ENCODE measurements around the gene MGAT4A. TPM values are rescaled to one million over a fixed set of nuclear protein-coding genes. Genes with fewer than 3 reads are reported as not detected.

The MGAT4A gene
- total and polyA plus RNA-seq, 9 of the 15 experiments (the other 6 are each of a cell fraction or from before 2014, with no cell fraction given): 0.03 to 0.53 (median 0.18) TPM; not detected in 2

GRCh38 chr2:98649992-98650375 is 80.9 kb downstream of the MGAT4A start:
- ChIA-PET POLR2A (no interaction called here), CTCF (ENCODE audit: low intra/inter-chr PET ratio) (interaction anchor here (0.6 to 1.6 kb wide), 3 partner anchors 187 to 415 kb away, joined by 3 to 27 read pairs (median 3); no protein-coding TSS in a partner anchor)
- DNase-seq (ENCODE audit: extremely low read depth in 1 of 4, low spot score in 3 of 4) (no peak), ATAC-seq (no peak), FAIRE-seq (no peak)
- Histone ChIP-seq H3K27ac (ENCODE audit: extremely low read depth, low read depth, low read length) (no peak overlapping the region), H3K27me3 (ENCODE audit: control insufficient read depth in 2 of 2, insufficient read depth in 2 of 2, low read length in 2 of 2) (no peaks in the 10 kb centered on the region; a peak in 2 of 5 replicates), H3K79me2 (ENCODE audit: control insufficient read depth, insufficient read depth, low read length) (no peaks in the 10 kb centered on the region), H3K4me1 (replicated peaks in 1 of 2; ENCODE audit: control insufficient read depth in 2 of 2, insufficient read depth in 2 of 2, low read length in 2 of 2) (no peaks in the 10 kb centered on the region), H4K20me1 (replicated peaks; ENCODE audit: control insufficient read depth, insufficient read depth, low read length) (no peaks in the 10 kb centered on the region), H3K36me3 (ENCODE audit: control insufficient read depth, insufficient read depth, low read length) (no peaks in the 10 kb centered on the region), H2AFZ (ENCODE audit: low read depth, low read length) (no peak overlapping the region), H3K9me3 (replicated peaks; ENCODE audit: control insufficient read depth, insufficient read depth, low read depth, low read length) (no peaks in the 10 kb centered on the region), H3K4me2 (ENCODE audit: insufficient read depth, low read length) (no peak overlapping the region), H3K4me3 (no peak overlapping the region), H3K9ac (ENCODE audit: insufficient read depth in 1 of 2, low read depth in 2 of 2, low read length in 2 of 2) (no peak overlapping the region), H3K9me1 (ENCODE audit: control insufficient read depth, insufficient read depth, low read length) (no peaks in the 10 kb centered on the region)
- no TSS peak for BruUV-seq (replicated peaks)
- TF ChIP-seq BCL6 (CRISPR knock-in tag; IDR thresholded peaks at IDR 0.05) (no peak), FIP1L1 (IDR thresholded peaks at IDR 0.05; ENCODE audit: low read depth, low read length, poor library complexity, severe bottlenecking) (no peak), MBD2 (IDR thresholded peaks at IDR 0.05; ENCODE audit: borderline replicate concordance, low read depth) (no peak), FOSL1 (tag; conservative IDR thresholded peaks at IDR 0.05) (no peak), ZC3H11A (IDR thresholded peaks at IDR 0.05; ENCODE audit: low read depth, low read length) (no peak)
- TF ChIP-seq, protein P1, sequence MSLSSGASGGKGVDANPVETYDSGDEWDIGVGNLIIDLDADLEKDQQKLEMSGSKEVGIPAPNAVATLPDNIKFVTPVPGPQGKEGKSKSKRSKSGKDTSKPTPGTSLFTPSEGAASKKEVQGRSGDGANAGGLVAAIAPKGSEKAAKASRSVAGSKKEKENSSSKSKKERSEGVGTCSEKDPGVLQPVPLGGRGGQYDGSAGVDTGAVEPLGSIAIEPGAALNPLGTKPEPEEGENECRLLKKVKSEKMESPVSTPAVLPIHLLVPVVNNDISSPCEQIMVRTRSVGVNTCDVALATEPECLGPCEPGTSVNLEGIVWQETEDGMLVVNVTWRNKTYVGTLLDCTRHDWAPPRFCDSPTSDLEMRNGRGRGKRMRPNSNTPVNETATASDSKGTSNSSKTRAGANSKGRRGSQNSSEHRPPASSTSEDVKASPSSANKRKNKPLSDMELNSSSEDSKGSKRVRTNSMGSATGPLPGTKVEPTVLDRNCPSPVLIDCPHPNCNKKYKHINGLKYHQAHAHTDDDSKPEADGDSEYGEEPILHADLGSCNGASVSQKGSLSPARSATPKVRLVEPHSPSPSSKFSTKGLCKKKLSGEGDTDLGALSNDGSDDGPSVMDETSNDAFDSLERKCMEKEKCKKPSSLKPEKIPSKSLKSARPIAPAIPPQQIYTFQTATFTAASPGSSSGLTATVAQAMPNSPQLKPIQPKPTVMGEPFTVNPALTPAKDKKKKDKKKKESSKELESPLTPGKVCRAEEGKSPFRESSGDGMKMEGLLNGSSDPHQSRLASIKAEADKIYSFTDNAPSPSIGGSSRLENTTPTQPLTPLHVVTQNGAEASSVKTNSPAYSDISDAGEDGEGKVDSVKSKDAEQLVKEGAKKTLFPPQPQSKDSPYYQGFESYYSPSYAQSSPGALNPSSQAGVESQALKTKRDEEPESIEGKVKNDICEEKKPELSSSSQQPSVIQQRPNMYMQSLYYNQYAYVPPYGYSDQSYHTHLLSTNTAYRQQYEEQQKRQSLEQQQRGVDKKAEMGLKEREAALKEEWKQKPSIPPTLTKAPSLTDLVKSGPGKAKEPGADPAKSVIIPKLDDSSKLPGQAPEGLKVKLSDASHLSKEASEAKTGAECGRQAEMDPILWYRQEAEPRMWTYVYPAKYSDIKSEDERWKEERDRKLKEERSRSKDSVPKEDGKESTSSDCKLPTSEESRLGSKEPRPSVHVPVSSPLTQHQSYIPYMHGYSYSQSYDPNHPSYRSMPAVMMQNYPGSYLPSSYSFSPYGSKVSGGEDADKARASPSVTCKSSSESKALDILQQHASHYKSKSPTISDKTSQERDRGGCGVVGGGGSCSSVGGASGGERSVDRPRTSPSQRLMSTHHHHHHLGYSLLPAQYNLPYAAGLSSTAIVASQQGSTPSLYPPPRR (CRISPR knock-in tag; IDR thresholded peaks at IDR 0.05; ENCODE audit: borderline replicate concordance): no peak
- TF ChIP-seq, protein P2, sequence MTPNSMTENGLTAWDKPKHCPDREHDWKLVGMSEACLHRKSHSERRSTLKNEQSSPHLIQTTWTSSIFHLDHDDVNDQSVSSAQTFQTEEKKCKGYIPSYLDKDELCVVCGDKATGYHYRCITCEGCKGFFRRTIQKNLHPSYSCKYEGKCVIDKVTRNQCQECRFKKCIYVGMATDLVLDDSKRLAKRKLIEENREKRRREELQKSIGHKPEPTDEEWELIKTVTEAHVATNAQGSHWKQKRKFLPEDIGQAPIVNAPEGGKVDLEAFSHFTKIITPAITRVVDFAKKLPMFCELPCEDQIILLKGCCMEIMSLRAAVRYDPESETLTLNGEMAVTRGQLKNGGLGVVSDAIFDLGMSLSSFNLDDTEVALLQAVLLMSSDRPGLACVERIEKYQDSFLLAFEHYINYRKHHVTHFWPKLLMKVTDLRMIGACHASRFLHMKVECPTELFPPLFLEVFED (CRISPR knock-in tag; conservative IDR thresholded peaks at IDR 0.05): no peak
- TF ChIP-seq, protein P3, sequence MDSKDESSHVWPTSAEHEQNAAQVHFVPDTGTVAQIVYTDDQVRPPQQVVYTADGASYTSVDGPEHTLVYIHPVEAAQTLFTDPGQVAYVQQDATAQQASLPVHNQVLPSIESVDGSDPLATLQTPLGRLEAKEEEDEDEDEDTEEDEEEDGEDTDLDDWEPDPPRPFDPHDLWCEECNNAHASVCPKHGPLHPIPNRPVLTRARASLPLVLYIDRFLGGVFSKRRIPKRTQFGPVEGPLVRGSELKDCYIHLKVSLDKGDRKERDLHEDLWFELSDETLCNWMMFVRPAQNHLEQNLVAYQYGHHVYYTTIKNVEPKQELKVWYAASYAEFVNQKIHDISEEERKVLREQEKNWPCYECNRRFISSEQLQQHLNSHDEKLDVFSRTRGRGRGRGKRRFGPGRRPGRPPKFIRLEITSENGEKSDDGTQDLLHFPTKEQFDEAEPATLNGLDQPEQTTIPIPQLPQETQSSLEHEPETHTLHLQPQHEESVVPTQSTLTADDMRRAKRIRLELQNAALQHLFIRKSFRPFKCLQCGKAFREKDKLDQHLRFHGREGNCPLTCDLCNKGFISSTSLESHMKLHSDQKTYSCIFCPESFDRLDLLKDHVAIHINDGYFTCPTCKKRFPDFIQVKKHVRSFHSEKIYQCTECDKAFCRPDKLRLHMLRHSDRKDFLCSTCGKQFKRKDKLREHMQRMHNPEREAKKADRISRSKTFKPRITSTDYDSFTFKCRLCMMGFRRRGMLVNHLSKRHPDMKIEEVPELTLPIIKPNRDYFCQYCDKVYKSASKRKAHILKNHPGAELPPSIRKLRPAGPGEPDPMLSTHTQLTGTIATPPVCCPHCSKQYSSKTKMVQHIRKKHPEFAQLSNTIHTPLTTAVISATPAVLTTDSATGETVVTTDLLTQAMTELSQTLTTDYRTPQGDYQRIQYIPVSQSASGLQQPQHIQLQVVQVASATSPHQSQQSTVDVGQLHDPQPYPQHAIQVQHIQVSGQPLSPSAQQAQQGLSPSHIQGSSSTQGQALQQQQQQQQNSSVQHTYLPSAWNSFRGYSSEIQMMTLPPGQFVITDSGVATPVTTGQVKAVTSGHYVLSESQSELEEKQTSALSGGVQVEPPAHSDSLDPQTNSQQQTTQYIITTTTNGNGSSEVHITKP (IDR thresholded peaks at IDR 0.05; ENCODE audit: partially characterized antibody): no peak
- WGBS (ENCODE audit: insufficient coverage, low coverage, missing lambda C conversion rate): 0% methylated on average over 1 of the region's 1 CpG
- in situ Hi-C loops (cut with MboI) (loop anchor here (5.0 kb wide), 1 partner anchor 177 kb away; no protein-coding TSS in a partner anchor), intact Hi-C loops (cut with micrococcal nuclease) (loop anchor here (1.0 to 2.0 kb wide), 2 partner anchors 187 to 417 kb away; no protein-coding TSS in a partner anchor)

Measured in K562 (cell line).